CD1c-positive myeloid dendritic cell (primary cell): ENCODE results near the gene RPL13.

Experiments
- DNase-seq: peaks from one replicate; pipeline ENCODE4 v3.0.0-alpha.2; 2016; ENCODE audit errors: extremely low spot score

Gene RPL13

DNA sequence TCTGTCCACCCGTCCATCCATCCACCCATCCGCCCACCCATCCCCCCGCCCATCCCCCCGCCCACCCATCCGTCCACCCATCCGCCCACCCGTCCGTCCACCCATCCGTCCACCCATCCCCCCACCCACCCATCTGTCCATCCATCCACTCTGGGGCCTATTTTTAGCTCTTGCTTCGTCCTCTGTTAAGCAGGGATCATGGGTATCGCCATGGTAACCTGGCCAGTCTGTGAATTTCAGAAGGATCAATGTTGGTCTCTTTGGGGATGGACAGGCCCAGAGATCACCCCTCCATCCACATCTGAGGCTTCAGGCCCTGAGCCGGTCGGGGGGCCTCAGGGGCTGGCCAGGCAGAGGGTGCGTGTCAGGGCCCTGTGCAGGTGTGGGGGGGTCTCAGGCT, 37.7 kb downstream of the RPL13 start:
- peak; percentile 23 for DNase-seq

DNA sequence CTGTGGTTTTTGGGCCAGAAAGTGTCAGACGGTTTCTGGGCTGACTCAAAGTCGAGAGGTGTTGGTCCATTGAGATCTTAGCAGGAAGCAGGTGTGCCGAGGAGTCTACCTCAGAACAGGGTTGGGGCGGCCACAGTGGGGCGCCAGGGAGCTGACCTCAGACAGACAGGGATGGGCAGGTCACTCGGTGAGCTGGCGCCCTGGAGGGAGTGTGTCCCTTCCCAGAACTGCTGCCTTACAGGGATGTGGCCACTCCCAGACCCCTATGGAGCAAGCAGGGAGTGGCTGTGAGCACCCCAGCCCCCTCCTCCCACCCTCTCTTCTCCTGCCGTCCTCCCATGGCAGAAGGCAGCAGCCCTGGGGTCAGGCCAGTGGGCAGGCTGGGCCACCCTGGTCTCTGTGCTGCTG, 39.0 kb downstream of the RPL13 start:
- no peak for DNase-seq

- DNase-seq = no peak
Measured at GRCh38 chr16:89599902-89600301, 39.4 kb downstream of the RPL13 start.

DNA sequence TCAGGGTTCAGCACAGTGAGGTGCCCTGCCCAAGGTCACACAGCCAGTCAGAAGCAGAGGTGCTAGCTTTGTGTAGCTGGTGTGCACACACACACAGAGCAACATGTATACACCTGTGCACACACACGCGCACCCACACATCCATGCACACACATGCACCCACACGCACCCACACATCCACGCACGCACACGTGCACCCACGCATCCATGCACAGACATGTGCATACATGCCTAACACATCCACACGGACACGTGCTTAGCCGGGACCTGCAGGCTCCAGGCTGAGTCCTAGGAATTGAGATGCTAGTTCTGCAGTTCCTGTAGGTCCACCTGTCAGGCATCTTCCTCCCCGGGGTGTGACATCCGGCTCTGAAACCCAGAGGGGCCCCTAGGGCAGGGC, 39.9 kb downstream of the RPL13 start:
- no peak for DNase-seq

GRCh38 chr16:89600956-89601355, 40.5 kb downstream of the RPL13 start:
- peak; percentile 19 for DNase-seq

- DNase-seq = no peak
Measured at GRCh38 chr16:89601906-89602272, 41.4 kb downstream of the RPL13 start.

DNA sequence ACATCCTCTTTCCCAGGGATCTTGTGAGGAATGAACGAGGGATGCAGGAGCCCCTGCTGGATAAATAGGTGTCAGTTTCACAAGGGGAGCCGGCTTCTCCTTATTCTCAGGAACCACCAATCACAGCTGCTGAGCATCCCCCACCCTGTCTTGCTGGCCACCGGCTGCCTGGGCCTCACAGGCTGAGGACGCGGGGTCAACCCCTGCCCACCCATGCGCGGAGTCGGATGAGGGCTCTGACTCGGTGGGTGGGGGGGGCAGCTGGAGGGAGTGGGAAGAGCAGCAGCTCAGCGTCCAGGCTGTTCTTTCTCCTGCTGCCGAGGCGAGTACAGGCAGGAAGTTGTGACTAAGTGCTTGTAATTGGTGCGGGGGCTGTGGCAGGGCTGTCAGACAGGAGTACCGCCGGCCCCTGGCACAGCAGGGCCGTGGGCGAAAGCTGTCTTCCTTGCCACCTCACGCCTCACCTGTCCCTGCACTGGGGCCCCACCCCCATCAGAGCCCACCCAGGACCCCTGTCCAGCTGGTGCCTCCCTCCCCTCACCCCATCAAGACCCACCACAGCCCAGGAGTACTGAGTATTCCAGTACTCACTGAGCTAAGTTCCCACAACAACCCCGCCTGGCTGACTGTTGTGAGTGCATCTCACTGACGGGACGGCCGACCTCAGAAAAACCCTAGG, 41.9 kb downstream of the RPL13 start:
- DNase-seq = peak; percentile 77

- DNase-seq = no peak
Measured at GRCh38 chr16:89602952-89603590, 42.6 kb downstream of the RPL13 start.

- no peak for DNase-seq
Measured at GRCh38 chr16:89604764-89605163, 44.3 kb downstream of the RPL13 start.

DNA sequence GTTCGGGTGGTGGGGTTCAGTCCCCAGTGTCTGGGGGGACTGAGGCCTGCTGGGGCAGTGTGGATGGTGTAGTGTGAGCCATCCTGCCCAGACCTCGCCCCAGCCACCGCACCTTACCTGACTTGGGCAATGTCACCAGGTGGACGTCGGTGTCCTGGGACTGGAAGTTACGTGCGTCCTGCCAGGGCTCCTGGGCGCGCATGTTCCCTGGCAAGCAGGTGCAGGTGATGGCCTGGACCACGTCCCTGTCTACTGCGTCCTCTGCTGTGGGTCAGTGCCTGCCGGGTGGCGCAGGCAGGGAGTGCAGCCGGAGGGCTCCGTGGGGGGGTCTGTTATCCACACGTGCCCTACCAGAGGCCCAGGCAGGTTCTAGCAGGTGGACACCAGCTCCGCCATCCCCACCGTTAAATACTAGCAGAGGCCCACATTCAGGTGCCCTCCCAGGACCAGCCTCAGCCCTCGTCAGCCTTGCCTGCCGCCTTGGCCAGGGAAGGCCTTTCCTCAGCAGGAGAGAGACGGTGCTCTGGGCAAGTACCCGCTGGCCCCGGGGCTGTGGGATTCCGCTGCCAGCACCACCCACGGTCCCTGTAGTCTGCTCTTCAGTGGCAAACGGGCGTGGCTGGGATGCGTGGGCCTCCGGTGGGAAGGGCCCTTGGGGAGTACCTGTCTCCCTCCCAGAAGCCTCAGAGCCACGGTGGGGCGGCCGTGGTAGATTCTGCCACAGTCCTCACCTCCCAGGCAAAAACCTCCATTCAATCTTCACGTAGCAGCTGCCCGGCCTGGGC, 44.9 kb downstream of the RPL13 start:
- DNase-seq = no peak

- no peak for DNase-seq
Measured at GRCh38 chr16:89606006-89606405, 45.5 kb downstream of the RPL13 start.

- no peak for DNase-seq
Measured at GRCh38 chr16:89607453-89607852, 47.0 kb downstream of the RPL13 start.

DNA sequence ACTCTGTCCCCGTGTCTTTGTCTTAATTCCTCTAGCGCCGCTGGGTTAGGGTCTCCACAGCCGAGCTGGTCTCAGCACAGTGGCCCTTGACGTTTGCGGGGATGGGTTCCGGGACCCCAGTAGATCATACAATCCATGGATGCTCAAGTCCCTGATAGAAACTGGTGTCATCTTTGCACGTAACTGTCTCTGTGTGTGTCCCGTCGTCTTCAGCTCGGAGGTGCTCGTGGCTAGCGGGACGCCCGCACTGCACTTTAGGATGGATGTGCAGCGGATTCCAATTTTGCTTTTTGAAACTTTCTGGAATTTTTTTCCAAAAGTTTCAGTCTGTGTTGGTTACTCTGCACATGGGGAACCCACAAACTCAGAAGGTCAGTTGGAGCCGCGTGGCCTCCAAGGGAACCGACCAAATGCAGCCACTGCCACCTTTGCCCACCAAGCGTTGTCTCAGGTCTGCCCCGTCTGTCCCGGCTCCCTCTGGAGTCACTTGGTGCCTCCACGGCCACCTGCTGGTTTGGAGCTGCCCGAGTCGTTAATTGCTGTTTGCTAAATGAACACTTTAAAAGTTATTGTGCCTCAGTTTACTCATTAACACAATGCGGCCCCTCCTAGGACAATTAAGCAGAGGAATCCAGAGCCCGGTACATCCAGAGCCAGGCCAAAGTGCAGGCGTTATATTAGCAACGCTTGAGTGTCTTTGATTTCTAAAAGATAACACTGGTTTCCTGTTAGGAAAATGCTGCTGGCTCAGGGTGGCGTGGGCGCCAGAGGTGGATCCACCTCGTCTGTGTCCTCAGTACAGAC, 47.7 kb downstream of the RPL13 start:
- DNase-seq = no peak

GRCh38 chr16:89610108-89610453, 49.6 kb downstream of the RPL13 start:
- DNase-seq = no peak

DNA sequence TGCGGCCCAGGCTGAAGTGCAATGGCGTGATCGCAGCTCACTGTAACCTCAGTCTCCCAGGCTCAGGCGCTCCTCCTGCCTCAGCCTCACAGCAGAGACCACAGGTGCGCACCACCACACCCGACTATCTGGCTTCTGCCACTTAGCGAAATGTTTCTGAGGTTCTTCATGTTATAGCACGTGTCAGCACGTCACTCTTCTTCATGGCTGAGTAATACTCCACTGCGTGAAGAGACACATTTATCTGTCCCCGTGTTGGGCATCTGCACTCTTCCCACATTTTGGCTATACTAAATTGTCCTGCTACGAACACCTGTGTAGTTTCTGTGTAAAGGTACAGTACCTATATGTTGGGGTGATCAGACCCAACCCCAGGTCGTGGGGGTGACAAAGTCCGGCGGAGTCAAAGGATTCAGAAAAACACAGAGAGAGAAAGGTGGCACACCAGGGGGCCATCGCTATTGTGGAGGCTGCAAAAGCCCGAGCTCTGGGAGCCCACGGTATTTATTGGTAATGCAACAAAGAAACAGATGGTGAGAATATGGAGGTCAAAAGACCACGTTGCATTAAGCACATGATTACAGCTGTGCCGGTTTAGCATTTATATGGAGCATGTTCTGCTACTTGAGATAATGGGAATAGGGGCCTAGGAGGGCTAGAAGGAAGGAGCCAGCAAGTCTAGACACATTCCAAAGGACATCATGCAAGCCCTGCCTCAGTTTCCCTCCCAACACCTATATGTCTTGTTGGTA, 52.1 kb downstream of the RPL13 start:
- no peak for DNase-seq

- peak; percentile 31 for DNase-seq
Measured at GRCh38 chr16:89613231-89613953, 52.9 kb downstream of the RPL13 start, which contains the start of gene DPEP1. TSS of gene DPEP1 (plus strand) at chr16:89613642. CDS start at chr16:89630411, 16,769 bp downstream.

DNA sequence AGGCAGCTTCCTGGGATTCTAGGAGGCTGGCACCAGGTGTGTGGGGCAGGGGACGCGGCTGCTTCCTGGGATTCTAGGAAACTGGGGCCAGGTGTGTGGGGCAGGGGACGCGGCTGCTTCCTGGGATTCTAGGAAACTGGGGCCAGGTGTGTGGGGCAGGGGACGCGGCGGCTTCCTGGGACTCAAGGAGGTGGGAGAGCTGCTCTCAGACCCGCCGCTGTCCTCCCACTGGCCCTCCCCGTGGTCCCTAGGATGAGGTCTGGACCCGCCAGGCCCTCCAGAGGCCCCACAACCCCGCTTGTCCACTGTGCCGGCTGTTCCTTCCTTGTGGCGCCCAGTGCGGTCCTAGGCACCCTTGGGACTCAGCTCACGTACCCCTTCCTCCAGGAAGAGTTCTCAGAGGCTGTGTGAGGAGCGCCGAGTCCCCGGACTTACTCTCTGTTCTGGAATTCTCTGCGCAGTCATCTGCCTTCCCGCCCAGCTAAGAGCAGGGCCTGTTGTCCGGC, 53.5 kb downstream of the RPL13 start:
- DNase-seq = no peak
